Liver (tissue), 9 donors: ENCODE data around the gene PAX5. TPM values are rescaled to one million over a fixed set of nuclear protein-coding genes. Genes with fewer than 3 reads are reported as not detected.

Source experiments
- DNase-seq: peaks from one replicate; pipeline ENCODE4 v3.0.0-alpha.2; 2017; ENCODE audit warnings: low spot score
- H3K27ac ChIP-seq, 2 donors: one replicate each; pipeline ENCODE4 v1.7.0; 2013; ENCODE audit warnings: inconsistent platforms in 2 of 2, low read length in 2 of 2, control low read depth in 1 of 2, low read depth in 1 of 2, mild to moderate bottlenecking in 1 of 2
- H3K27me3 ChIP-seq, 4 donors: one replicate each; pipeline versions ENCODE4 v1.6.1 to v1.7.0; 2013; ENCODE audit warnings: low read length in 3 of 4, inconsistent platforms in 1 of 4, mild to moderate bottlenecking in 1 of 4, moderate library complexity in 1 of 4; ENCODE audit not compliant: control insufficient read depth in 4 of 4, insufficient read depth in 4 of 4
- H3K36me3 ChIP-seq, 4 donors: one replicate each; pipeline versions ENCODE4 v1.6.1 to v1.7.0; 2013; ENCODE audit warnings: low read length in 3 of 4, mild to moderate bottlenecking in 3 of 4, low read depth in 1 of 4, moderate library complexity in 1 of 4; ENCODE audit not compliant: control insufficient read depth in 4 of 4, insufficient read depth in 3 of 4
- H3K4me1 ChIP-seq, 4 donors: one replicate each; pipeline versions ENCODE4 v1.6.1 to v1.7.0; 2013; ENCODE audit warnings: low read length in 3 of 4, mild to moderate bottlenecking in 3 of 4, moderate library complexity in 1 of 4; ENCODE audit not compliant: control insufficient read depth in 4 of 4, insufficient read depth in 4 of 4
- H3K4me3 ChIP-seq, 3 donors: one replicate each; pipeline versions ENCODE4 v1.6.1 to v1.7.0; 2013; ENCODE audit warnings: low read length in 3 of 3, control low read depth in 1 of 3, low read depth in 1 of 3, mild to moderate bottlenecking in 1 of 3
- H3K9ac ChIP-seq, 2 donors: one replicate each; pipeline ENCODE4 v1.7.0; 2013; ENCODE audit warnings: low read length in 2 of 2, mild to moderate bottlenecking in 2 of 2, moderate library complexity in 2 of 2, control low read depth in 1 of 2, low read depth in 1 of 2
- H3K9me3 ChIP-seq, 4 donors: one replicate each; pipeline versions ENCODE4 v1.6.1 to v1.7.0; 2013; ENCODE audit warnings: low read length in 3 of 4; ENCODE audit not compliant: control insufficient read depth in 4 of 4
- ATF3 ChIP-seq: IDR thresholded peaks from 2 replicates; pipeline ENCODE4 v1.6.1; 2016; ENCODE audit warnings: antibody characterized with exemption
- CTCF ChIP-seq: fragments of 150-350 bp; IDR thresholded peaks from 2 replicates; pipeline ENCODE4 v1.5.1; 2017; ENCODE audit warnings: improper control_type of control experiment, low read depth, low read length; ENCODE audit not compliant: missing input control
- EGR1 ChIP-seq, 2 donors: IDR thresholded peaks; 2 replicates each; pipeline ENCODE4 v1.6.1; 2016 to 2018; ENCODE audit warnings: antibody characterized with exemption in 2 of 2, low read depth in 2 of 2
- FOXA1 ChIP-seq: IDR thresholded peaks from 2 replicates; pipeline ENCODE4 v1.6.1; 2016; ENCODE audit warnings: antibody characterized with exemption
- FOXA2 ChIP-seq: IDR thresholded peaks from 2 replicates; pipeline ENCODE4 v1.6.1; 2016; ENCODE audit warnings: antibody characterized with exemption
- GABPA ChIP-seq, 2 donors: IDR thresholded peaks in 1 of 2; conservative IDR thresholded peaks in 1 of 2; 2 replicates each; pipeline ENCODE4 v1.6.1; 2016; ENCODE audit warnings: antibody characterized with exemption in 2 of 2, mild to moderate bottlenecking in 1 of 2, moderate library complexity in 1 of 2
- HNF4A ChIP-seq, 2 donors: conservative IDR thresholded peaks; 2 replicates each; pipeline ENCODE4 v1.6.1; 2016; ENCODE audit warnings: antibody characterized with exemption in 2 of 2, mild to moderate bottlenecking in 2 of 2
- HNF4G ChIP-seq: IDR thresholded peaks from 2 replicates; pipeline ENCODE4 v1.6.1; 2016; ENCODE audit warnings: antibody characterized with exemption
- JUND ChIP-seq, 2 donors: IDR thresholded peaks; 2 replicates each; pipeline ENCODE4 v1.6.1; 2016; ENCODE audit warnings: antibody characterized with exemption in 2 of 2
- NR2F2 ChIP-seq: IDR thresholded peaks from 2 replicates; pipeline ENCODE4 v1.6.1; 2016; ENCODE audit warnings: antibody characterized with exemption
- RAD21 ChIP-seq, 2 donors: IDR thresholded peaks; 2 replicates each; pipeline ENCODE4 v1.6.1; 2016; ENCODE audit warnings: antibody characterized with exemption in 2 of 2, mild to moderate bottlenecking in 2 of 2
- REST ChIP-seq: IDR thresholded peaks from 2 replicates; pipeline ENCODE4 v1.6.1; 2016; ENCODE audit warnings: antibody characterized with exemption, mild to moderate bottlenecking
- RXRA ChIP-seq, 2 donors: IDR thresholded peaks; 2 replicates each; pipeline ENCODE4 v1.6.1; 2017 to 2018; ENCODE audit warnings: antibody characterized with exemption in 2 of 2, mild to moderate bottlenecking in 1 of 2
- SP1 ChIP-seq: IDR thresholded peaks from 2 replicates; pipeline ENCODE4 v1.6.1; 2018; ENCODE audit warnings: antibody characterized with exemption, mild to moderate bottlenecking
- TAF1 ChIP-seq: conservative IDR thresholded peaks from 2 replicates; pipeline ENCODE4 v1.6.1; 2016; ENCODE audit warnings: antibody characterized with exemption, mild to moderate bottlenecking
- YY1 ChIP-seq: IDR thresholded peaks from 2 replicates; pipeline ENCODE4 v1.6.1; 2016; ENCODE audit warnings: antibody characterized with exemption, mild to moderate bottlenecking
- WGBS: extraction: QIAGEN DNeasy Blood & Tissue Kit; methylation state at CpG from one replicate; pipeline ENCODE4 v1.1.7; 2013; 5-methylcytosine and 5-hydroxymethylcytosine counted together
- polyA plus RNA-seq, 2 donors: library from polyadenylated mRNA; stranded (reverse) in 1 of 2; unstranded in 1 of 2; fragments of 200-250 nt in 1 of 2; fragments of >200 nt in 1 of 2; fragmentation: Nextera tagmentation in 1 of 2; extraction: Ambion mirVana in 1 of 2; gene quantifications; one replicate each; pipeline versions ENCODE4 v1.2.1 to v1.2.3, GENCODE V29; 2013 to 2015
- total RNA-seq, 2 donors: library from RNA; depleted of rRNA; stranded (reverse); fragments of >200 nt; gene quantifications; one replicate each; pipeline ENCODE4 v1.2.3, GENCODE V29; 2014
- TF ChIP-seq, protein P1 (sequence below): IDR thresholded peaks from 2 replicates; pipeline ENCODE4 v1.6.1; 2016; ENCODE audit warnings: antibody characterized with exemption
- TF ChIP-seq, protein P2 (sequence below): IDR thresholded peaks from 2 replicates; pipeline ENCODE4 v1.6.1; 2016; ENCODE audit warnings: antibody characterized with exemption
- donor health status: healthy.
- donor health status: healthy.
- donor health status: healthy.
- donor health status: healthy.
- donor health status: healthy.

PAX5 gene
- total and polyA plus RNA-seq, 4 donors: 0.05 to 2.7 (median 0.11) TPM

DNA sequence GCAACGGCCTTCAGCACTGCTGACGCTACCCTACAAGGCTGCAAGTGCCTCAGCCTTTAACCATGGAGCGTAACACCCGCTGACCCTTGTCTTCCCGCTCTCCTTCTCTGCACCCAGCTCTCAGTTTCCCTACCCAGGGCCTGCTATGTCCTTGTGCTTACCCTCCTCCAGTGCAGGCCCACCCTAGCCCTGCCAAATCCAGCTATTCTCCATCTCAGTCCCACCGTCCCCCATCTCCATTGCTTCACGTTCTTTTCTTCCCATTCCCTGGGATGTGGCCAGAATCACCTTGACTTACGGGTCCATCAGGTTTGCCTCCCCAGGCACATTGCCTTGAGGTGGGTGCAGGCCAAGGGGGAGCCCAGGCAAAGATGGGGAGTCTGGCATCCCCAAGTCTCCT lies 91.2 kb downstream of the PAX5 start (continued):
- TF ChIP-seq CTCF: no peak

- Histone ChIP-seq H3K27me3 (no peaks in the 10 kb centered on the region), H3K9ac (no peak overlapping the region), H3K36me3 (no peaks in the 10 kb centered on the region), H3K4me3 (no peak overlapping the region), H3K9me3 (no peaks in the 10 kb centered on the region), H3K27ac (no peak overlapping the region), H3K4me1 (no peaks in the 10 kb centered on the region)
- TF ChIP-seq FOXA1: no peak
- no peak for TF ChIP-seq RAD21 (IDR thresholded peaks at IDR 0.05)
- no peak for TF ChIP-seq EGR1 (IDR thresholded peaks at IDR 0.05; ENCODE audit: low read depth in 2 of 2)
- no peak for TF ChIP-seq FOXA2
- no peak for TF ChIP-seq SP1
- TF ChIP-seq TAF1: no peak
- no peak for TF ChIP-seq HNF4A (conservative IDR thresholded peaks at IDR 0.05)
- no peak for TF ChIP-seq GABPA (IDR thresholded peaks at IDR 0.05 in 1 of 2, conservative IDR thresholded peaks at IDR 0.05 in 1 of 2)
- no peak for TF ChIP-seq ATF3
- no peak for TF ChIP-seq CTCF
- TF ChIP-seq REST: no peak
- no peak for TF ChIP-seq NR2F2
- no peak for TF ChIP-seq RXRA (IDR thresholded peaks at IDR 0.05)
- TF ChIP-seq JUND (IDR thresholded peaks at IDR 0.05): no peak
- TF ChIP-seq YY1: no peak
- no peak for TF ChIP-seq HNF4G
- TF ChIP-seq, protein P1, sequence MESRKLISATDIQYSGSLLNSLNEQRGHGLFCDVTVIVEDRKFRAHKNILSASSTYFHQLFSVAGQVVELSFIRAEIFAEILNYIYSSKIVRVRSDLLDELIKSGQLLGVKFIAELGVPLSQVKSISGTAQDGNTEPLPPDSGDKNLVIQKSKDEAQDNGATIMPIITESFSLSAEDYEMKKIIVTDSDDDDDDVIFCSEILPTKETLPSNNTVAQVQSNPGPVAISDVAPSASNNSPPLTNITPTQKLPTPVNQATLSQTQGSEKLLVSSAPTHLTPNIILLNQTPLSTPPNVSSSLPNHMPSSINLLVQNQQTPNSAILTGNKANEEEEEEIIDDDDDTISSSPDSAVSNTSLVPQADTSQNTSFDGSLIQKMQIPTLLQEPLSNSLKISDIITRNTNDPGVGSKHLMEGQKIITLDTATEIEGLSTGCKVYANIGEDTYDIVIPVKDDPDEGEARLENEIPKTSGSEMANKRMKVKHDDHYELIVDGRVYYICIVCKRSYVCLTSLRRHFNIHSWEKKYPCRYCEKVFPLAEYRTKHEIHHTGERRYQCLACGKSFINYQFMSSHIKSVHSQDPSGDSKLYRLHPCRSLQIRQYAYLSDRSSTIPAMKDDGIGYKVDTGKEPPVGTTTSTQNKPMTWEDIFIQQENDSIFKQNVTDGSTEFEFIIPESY: no peak
- TF ChIP-seq, protein P2, sequence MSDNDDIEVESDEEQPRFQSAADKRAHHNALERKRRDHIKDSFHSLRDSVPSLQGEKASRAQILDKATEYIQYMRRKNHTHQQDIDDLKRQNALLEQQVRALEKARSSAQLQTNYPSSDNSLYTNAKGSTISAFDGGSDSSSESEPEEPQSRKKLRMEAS: no peak
- 93% methylated on average over 6 of the region's 6 CpGs for WGBS
- DNase-seq: no peak
These were observed 92.6 kb downstream of the PAX5 start for GRCh38 chr9:36941441-36941840.
